NCI-H2107 treated with DMSO at 0.1 percent for 48 hours (cell line): Measurements from ENCODE around the gene CASKIN2.

Experiments used
- DNase-seq: peaks from one replicate; lab custom pipeline; 2025; ENCODE audit not compliant: unreplicated experiment; lab: John Stamatoyannopoulos, UW

The CASKIN2 gene

DNA sequence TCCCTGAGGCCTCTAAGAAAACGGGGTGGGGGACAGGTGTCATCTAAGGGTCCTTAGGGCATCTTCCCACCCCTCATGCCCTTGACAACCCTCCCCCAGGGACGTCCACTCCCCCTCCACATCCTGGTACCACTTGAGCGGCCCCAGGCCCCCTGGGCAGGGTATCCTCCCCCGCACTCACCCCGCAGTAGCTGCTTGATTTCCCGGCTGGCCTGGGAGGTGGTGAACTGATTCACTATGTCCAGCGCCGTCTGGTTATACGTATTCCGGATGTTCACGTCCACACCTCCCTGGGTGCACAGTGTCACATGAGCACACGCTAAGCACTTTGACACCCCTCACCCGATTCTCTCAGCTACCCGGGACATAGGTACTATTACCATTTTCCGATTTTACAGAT is 9.7 kb downstream of the CASKIN2 start:
- no peak for DNase-seq

GRCh38 chr17:75505152-75505409 is 10.3 kb downstream of the CASKIN2 start:
- no peak for DNase-seq

DNA sequence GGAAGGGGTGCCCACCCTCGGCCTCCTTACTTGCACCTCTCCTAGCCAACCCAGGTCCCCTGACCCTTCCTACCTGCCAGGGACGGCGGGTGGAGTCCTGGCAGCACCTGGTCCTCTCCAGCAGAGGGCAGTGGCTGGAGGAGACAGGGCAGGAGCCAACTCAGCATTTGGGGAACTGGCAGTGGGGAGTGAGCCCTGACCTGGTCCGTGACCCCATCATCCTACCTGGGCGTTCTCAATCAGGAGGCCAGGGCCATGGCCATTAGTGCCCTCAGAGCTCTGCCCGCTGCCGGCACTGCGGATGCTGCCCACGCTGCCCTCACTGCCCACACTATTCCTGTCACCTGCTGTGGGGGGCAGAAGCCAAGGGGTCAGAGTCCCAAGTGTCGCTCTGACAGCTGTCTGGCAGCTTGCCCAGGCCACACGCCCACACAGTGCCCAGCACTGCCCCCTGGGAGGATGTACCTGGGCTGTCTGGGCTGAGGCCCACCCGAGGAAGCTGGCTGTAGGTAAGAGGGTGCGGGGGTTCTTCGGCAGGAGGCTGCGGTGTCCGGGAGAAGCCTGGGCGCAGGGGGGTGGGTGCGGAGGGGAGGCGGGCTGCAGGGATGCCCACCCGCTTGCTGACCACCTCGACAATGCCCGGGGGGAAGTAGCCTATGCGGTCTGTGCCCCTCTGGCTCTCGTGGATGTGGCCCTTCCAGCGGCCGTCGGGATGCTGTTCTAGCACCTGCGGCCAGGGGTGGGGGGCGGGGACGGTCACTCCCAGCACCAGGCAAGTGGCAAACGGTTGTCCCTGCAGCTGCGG is 10.8 kb downstream of the CASKIN2 start:
- no peak for DNase-seq

- no peak for DNase-seq
Measured at GRCh38 chr17:75503976-75504346, 11.4 kb downstream of the CASKIN2 start.

DNA sequence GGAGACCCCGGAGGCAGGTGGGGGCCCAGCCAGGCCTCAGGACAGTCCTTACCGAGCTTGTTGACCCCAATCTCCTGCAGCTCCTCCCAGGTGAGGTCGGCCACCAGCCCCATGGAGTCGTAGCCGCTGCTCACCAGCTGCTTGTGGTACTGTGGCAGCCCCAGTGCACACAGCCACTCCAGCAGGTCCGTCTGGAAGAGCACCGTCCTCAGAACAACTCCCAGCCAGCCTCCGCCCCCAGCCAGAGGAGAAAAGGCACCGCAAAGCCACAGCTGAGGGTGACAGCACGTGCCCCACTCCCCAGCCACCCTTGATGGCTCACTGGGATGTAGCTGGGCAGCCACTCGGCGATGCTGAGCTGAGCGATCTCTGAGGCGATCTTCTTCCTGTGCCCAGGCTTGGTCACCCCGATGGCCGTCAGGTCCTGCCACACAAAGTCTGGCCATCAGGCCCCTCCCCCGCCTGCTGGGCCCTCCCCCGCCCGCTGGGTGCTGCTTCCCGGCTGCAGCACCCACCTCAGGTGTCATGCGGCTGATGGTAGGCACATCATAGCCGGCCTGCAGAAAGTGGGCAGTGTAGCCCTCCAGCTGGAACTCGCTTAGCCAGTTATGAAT is 11.9 kb downstream of the CASKIN2 start:
- DNase-seq, result no peak

GRCh38 chr17:75502721-75503329 is 12.5 kb downstream of the CASKIN2 start:
- DNase-seq, result no peak

DNA sequence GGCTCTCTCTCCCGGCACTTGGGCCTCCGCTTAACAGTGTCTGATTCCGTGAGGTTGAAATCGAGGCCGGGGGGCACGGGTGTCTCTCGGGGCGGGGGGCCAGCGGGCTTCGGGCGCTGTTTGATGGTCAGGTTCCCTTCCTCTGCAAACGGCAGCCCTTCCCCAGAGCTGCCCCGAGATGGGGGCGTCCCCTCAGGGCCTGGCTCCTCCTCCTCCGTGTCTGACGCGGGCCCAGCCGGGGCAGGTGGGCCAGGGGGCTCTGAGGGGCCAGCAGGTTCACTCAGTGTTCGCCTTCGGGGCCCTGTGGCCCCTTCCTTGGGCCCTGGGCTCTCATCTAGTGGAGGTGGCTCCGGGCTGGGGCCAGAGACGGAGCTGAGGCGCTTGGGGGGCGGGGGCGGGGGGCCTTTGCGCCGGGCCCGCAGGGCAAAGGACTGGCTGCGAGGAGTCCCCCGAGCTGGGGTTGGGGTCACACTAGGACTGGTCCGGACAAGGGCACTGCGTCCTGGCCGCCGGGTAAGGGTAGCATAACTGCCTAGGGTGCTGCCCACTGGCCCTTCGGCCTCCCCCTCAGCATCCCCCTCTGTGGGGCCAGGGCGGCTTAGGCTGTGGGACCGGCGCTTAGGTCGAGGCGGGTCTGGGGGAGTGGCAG is 13.1 kb downstream of the CASKIN2 start:
- no peak for DNase-seq

- DNase-seq, result no peak
Measured at GRCh38 chr17:75501378-75502071, 13.8 kb downstream of the CASKIN2 start.

GRCh38 chr17:75500419-75501216 is 14.7 kb downstream of the CASKIN2 start:
- DNase-seq, result no peak

- no peak for DNase-seq
Measured at GRCh38 chr17:75499313-75500022, 15.9 kb downstream of the CASKIN2 start.

DNA sequence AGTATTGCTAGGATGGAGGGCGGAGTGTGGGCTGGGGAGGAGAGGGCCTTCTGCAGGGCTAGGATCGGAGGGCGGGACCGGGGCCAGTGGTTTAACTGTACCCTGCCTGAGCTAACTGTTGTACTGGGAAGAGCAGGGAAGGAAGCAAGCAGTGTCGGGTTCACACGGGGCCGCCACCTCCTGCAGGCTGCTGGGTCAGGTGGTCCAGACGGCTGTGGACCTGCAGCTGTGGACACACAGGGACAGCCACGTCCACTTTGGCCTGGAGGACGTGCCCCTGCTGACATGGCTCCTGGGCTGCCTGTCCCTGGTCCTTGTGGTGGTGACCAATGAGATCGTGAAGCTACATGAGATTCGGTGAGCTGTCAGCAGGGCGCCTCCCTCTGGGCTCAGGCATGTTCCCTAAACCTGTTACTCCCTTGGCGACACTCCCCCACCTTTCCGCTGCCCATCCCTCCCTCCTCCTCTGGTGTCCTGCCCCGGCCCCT is 16.6 kb downstream of the CASKIN2 start:
- no peak for DNase-seq

- DNase-seq, result no peak
Measured at GRCh38 chr17:75498039-75498725, 17.2 kb downstream of the CASKIN2 start.

DNA sequence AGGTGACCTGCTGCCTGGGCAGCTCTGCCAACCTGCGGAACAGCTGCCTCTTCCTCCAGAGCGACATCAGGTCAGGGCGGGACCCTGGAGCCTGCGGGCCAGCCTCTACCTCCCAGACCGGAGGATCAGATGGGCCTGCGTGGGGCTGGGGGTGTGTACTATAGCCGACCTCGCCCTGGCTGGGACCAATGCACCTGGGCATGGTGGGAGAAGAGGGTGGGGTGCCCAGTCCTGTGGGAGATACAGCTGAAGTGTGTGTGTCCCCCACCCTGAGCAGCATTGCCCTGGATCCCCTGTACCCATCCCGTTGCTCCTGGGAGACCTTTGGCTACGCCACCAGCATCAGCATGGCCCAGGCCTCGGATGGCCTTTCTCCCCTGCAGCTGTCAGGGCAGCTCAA is 19.3 kb downstream of the CASKIN2 start:
- no peak for DNase-seq

GRCh38 chr17:75494326-75494877 is 20.9 kb downstream of the CASKIN2 start:
- no peak for DNase-seq

- no peak for DNase-seq
Measured at GRCh38 chr17:75493476-75494129, 21.7 kb downstream of the CASKIN2 start.

DNA sequence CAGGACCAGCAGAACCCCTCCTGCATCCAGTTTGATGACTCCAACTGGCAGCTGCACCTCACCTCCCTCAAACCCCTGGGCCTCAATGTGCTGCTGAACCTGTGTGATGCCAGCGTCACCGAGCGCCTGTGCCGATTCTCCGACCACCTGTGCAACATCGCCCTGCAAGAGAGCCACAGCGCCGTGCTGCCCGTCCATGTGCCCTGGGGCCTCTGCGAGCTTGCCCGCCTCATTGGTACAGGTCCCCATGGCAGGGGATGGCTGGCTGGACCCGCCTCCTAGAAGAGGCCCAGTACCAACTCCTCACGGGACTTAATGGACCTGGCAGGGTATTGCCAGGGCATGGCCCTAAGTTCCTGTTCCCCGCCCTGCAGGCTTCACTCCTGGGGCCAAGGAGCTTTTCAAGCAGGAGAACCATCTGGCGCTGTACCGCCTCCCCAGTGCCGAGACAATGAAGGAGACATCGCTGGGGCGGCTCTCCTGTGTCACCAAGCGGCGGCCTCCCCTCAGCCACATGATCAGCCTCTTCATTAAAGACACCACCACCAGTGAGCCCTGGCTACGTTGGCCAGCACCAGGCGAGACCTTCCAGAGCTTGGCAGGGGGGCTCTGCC is 22.7 kb downstream of the CASKIN2 start:
- no peak for DNase-seq

GRCh38 chr17:75491680-75492079 is 23.7 kb downstream of the CASKIN2 start:
- DNase-seq, result no peak
